Measurements from ENCODE around the gene STARD6. TPM values are rescaled to one million over a fixed set of nuclear protein-coding genes. Genes with fewer than 3 reads are reported as not detected.
"Not testable (repeated sequence)": the region's sequence is repeated elsewhere in the genome, so short reads cannot be mapped to it uniquely, and the experiment has no call there.

STARD6 gene
- total RNA-seq, 1 donor from 2014 or later = 0.54 TPM

- no peaks in the 10 kb centered on the region for H3K36me3 Mint-ChIP-seq (ENCODE audit: low read depth, unreplicated experiment)
- no peaks in the 10 kb centered on the region for H3K9me3 Mint-ChIP-seq (ENCODE audit: unreplicated experiment)
- H3K27ac Mint-ChIP-seq (ENCODE audit: unreplicated experiment) = no peak overlapping the region
- DNase-seq (ENCODE audit: low spot score) = no peak
- no peaks in the 10 kb centered on the region for H3K27me3 Mint-ChIP-seq (ENCODE audit: unreplicated experiment)
- H3K4me1 Mint-ChIP-seq (ENCODE audit: unreplicated experiment) = no peaks in the 10 kb centered on the region
- no peak overlapping the region for H3K4me3 Mint-ChIP-seq (ENCODE audit: unreplicated experiment)
- TF ChIP-seq CTCF (IDR thresholded peaks at IDR 0.05; ENCODE audit: unreplicated experiment) = no peak
Measured at GRCh38 chr18:54303408-54303807, 54.2 kb downstream of the STARD6 start.

DNA sequence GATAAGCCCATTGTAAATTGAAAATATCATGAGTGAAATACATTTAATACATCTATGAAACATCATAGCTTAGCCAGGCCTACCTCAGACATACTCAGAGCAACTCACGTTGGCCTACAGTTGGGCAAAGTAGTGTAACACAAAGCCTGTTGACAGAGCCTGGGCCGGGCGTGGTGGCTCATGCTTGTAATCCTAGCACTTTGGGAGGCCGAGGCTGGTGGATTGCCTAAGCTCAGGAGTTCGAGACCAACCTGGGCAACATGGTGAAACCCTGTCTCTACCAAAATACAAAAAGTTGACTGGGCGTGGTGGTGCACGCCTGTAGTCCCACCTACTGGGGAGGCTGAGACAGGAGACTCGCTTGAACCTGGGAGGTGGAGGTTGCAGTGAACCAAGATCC, 58.7 kb downstream of the STARD6 start:
- H3K4me3 Mint-ChIP-seq (ENCODE audit: unreplicated experiment); H3K4me1 Mint-ChIP-seq (ENCODE audit: unreplicated experiment); H3K9me3 Mint-ChIP-seq (ENCODE audit: unreplicated experiment); H3K27me3 Mint-ChIP-seq (ENCODE audit: unreplicated experiment); H3K27ac Mint-ChIP-seq (ENCODE audit: unreplicated experiment); H3K36me3 Mint-ChIP-seq (ENCODE audit: low read depth, unreplicated experiment); DNase-seq (ENCODE audit: low spot score): not testable (repeated sequence)

- no peak overlapping the region for H3K27ac Mint-ChIP-seq (ENCODE audit: unreplicated experiment)
- H3K36me3 Mint-ChIP-seq (ENCODE audit: low read depth, unreplicated experiment) = no peaks in the 10 kb centered on the region
- DNase-seq (ENCODE audit: low spot score) = no peak
- no peaks in the 10 kb centered on the region for H3K9me3 Mint-ChIP-seq (ENCODE audit: unreplicated experiment)
- no peaks in the 10 kb centered on the region for H3K4me1 Mint-ChIP-seq (ENCODE audit: unreplicated experiment)
- no peak overlapping the region for H3K4me3 Mint-ChIP-seq (ENCODE audit: unreplicated experiment)
- H3K27me3 Mint-ChIP-seq (ENCODE audit: unreplicated experiment) = no peaks in the 10 kb centered on the region
- no peak for TF ChIP-seq CTCF (IDR thresholded peaks at IDR 0.05; ENCODE audit: unreplicated experiment)
Measured at GRCh38 chr18:54296062-54296461, 61.6 kb downstream of the STARD6 start.

DNA sequence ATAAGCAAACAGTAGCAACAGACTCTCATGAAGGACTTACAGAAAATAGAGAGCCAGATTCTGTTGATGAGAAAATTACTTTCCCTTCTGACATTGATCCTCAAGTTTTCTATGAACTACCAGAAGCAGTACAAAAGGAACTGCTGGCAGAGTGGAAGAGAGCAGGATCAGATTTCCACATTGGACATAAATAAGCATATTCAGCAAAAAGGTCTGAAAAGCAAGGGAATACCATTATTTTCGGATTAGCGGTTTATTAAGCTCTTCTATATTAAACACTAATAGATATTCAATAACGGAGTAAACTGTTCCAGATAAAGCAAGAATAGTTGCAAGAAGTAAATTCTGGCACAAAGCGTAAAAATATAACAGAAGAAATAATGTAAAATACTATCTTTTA, 63.4 kb downstream of the STARD6 start:
- no peak overlapping the region for H3K4me3 Mint-ChIP-seq (ENCODE audit: unreplicated experiment)
- peaks cover 10% of the 10 kb centered on the region for H3K36me3 Mint-ChIP-seq (ENCODE audit: low read depth, unreplicated experiment)
- H3K4me1 Mint-ChIP-seq (ENCODE audit: unreplicated experiment) = no peaks in the 10 kb centered on the region

GRCh38 chr18:54284981-54285785, 72.5 kb downstream of the STARD6 start:
- no peak for TF ChIP-seq CTCF (IDR thresholded peaks at IDR 0.05; ENCODE audit: unreplicated experiment)
- Mint-ChIP-seq H3K4me1 (ENCODE audit: unreplicated experiment) (no peaks in the 10 kb centered on the region), H3K27me3 (ENCODE audit: unreplicated experiment) (no peaks in the 10 kb centered on the region), H3K36me3 (ENCODE audit: low read depth, unreplicated experiment) (peaks cover 23% of the 10 kb centered on the region), H3K4me3 (ENCODE audit: unreplicated experiment) (no peak overlapping the region), H3K27ac (ENCODE audit: unreplicated experiment) (no peak overlapping the region), H3K9me3 (ENCODE audit: unreplicated experiment) (no peaks in the 10 kb centered on the region)
- DNase-seq (ENCODE audit: low spot score) = no peak

More for the DNA sequence above, 63.4 kb downstream of the STARD6 start:
- DNase-seq (ENCODE audit: low spot score) = no peak
- no peaks in the 10 kb centered on the region for H3K9me3 Mint-ChIP-seq (ENCODE audit: unreplicated experiment)
- no peak overlapping the region for H3K27ac Mint-ChIP-seq (ENCODE audit: unreplicated experiment)
- H3K27me3 Mint-ChIP-seq (ENCODE audit: unreplicated experiment) = no peaks in the 10 kb centered on the region
- TF ChIP-seq CTCF (IDR thresholded peaks at IDR 0.05; ENCODE audit: unreplicated experiment) = no peak

Measured in endothelial cell (in vitro differentiated cells).